Measurements from ENCODE around the gene MAN2B2.

GRCh38 chr4:6610856-6611430 is 36.0 kb downstream of the MAN2B2 start:
- TF ChIP-seq POLR2A (IDR thresholded peaks at IDR 0.05; ENCODE audit: low read length) = no peak
- TF ChIP-seq GATA1 (IDR thresholded peaks at IDR 0.05; ENCODE audit: low read depth, low read length) = no peak

Data from erythroblast (primary cell).